ENCODE data around the gene ABCB11.

- TF ChIP-seq CTCF (IDR thresholded peaks at IDR 0.05; ENCODE audit: low read length) (no peak), EZH2 (optimal IDR thresholded peaks at IDR 0.05; ENCODE audit: low read depth, low read length) (no peak)
These were observed 52.7 kb downstream of the ABCB11 start for GRCh38 chr2:168978461-168978861.
